ENCODE data around the gene NSMCE1. TPM values are rescaled to one million over a fixed set of nuclear protein-coding genes. Genes with fewer than 3 reads are reported as not detected.

NSMCE1 gene
- total and polyA plus RNA-seq, 2 of the 8 experiments (the other 6 are each of a cell fraction or from before 2014, with no cell fraction given), result 8.1 to 16.6 TPM

GRCh38 chr16:27257271-27257670 is 11.3 kb downstream of the NSMCE1 start:
- no peaks in the 10 kb centered on the region for H3K9me3 ChIP-seq (ENCODE audit: insufficient read depth in 2 of 2, low read depth in 1 of 2, low read length in 1 of 2)
- H3K23me2 ChIP-seq (ENCODE audit: low read depth, low read length), result no peaks in the 10 kb centered on the region
- H4K91ac ChIP-seq (replicated peaks; ENCODE audit: insufficient read length, low read length), result no peak overlapping the region
- no peak overlapping the region for H3K9ac ChIP-seq (replicated peaks in 1 of 4; ENCODE audit: extremely low read depth in 1 of 4, low read depth in 3 of 4, low read length in 3 of 4)
- no peaks in the 10 kb centered on the region for H3K27me3 ChIP-seq (replicated peaks in 1 of 4; ENCODE audit: control insufficient read depth in 3 of 4, extremely low read depth in 1 of 4, insufficient read depth in 3 of 4, low read length in 3 of 4)
- WGBS, 2 experiments (ENCODE audit: extremely low coverage in 1 of 2, insufficient coverage in 1 of 2, insufficient read length in 1 of 2, insufficient replicate concordance in 2 of 2, low coverage in 1 of 2, low lambda C conversion rate in 2 of 2, missing lambda C conversion rate in 1 of 2), result 87% methylated on average over 14 of the region's 14 CpGs; no CpG with 5 or more reads in 1 of the 2 experiments
- no peaks in the 10 kb centered on the region; a peak in 1 of 8 replicates for H3K36me3 ChIP-seq (ENCODE audit: control insufficient read depth in 2 of 4, insufficient read depth in 4 of 4, low read length in 3 of 4)
- peaks cover 0 to 6% (median 3%) of the 10 kb centered on the region in 4 experiments; a peak in 3 of 7 replicates for H3K4me1 ChIP-seq (replicated peaks in 1 of 4; ENCODE audit: control insufficient read depth in 3 of 4, insufficient read depth in 4 of 4, low read length in 3 of 4)
- H2AFZ ChIP-seq (ENCODE audit: low read length), result no peak overlapping the region
- H3K79me1 ChIP-seq (ENCODE audit: low read depth, low read length), result peaks cover 3% of the 10 kb centered on the region; the same call in 1 of the 2 replicates
- no peaks in the 10 kb centered on the region for H3K79me2 ChIP-seq (ENCODE audit: control insufficient read depth in 1 of 2, insufficient read depth in 2 of 2, low read length in 2 of 2)
- no peak overlapping the region for H4K5ac ChIP-seq (ENCODE audit: insufficient read length, low read depth, low read length)
- H4K20me1 ChIP-seq (replicated peaks in 1 of 2; ENCODE audit: control insufficient read depth in 1 of 2, insufficient read depth in 2 of 2, low read length in 2 of 2), result no peaks in the 10 kb centered on the region
- no peak overlapping the region for H3K18ac ChIP-seq (ENCODE audit: extremely low read depth, low read length)
- no peak overlapping the region for H3K14ac ChIP-seq (ENCODE audit: insufficient read length)
- TF ChIP-seq TBP (IDR thresholded peaks at IDR 0.05; ENCODE audit: low read depth, low read length), result no peak
- no peak for TF ChIP-seq RFX5 (IDR thresholded peaks at IDR 0.05; ENCODE audit: borderline replicate concordance, low read depth, low read length)
- TF ChIP-seq CBX8 (IDR thresholded peaks at IDR 0.05; ENCODE audit: borderline replicate concordance, low read depth, low read length), result no peak
- no peak for TF ChIP-seq GABPA (IDR thresholded peaks at IDR 0.05; ENCODE audit: borderline replicate concordance, insufficient read depth, low read length)
- TF ChIP-seq RXRA (IDR thresholded peaks at IDR 0.05; ENCODE audit: insufficient read depth, low read depth, low read length), result no peak
- no peak for TF ChIP-seq CTBP2 (IDR thresholded peaks at IDR 0.05; ENCODE audit: borderline replicate concordance, insufficient read depth, insufficient read length, low read length)
- no peak for TF ChIP-seq TAF1 (IDR thresholded peaks at IDR 0.05; ENCODE audit: low read depth, low read length)
- no peak for TF ChIP-seq SAP30 (IDR thresholded peaks at IDR 0.05; ENCODE audit: insufficient read depth, insufficient replicate concordance, low read length)
- no peak overlapping the region for H3K56ac ChIP-seq (replicated peaks; ENCODE audit: insufficient read length, low read depth, low read length)
- no peak overlapping the region for H2BK120ac ChIP-seq (replicated peaks; ENCODE audit: low read depth, low read length)
- no peak overlapping the region for H2BK15ac ChIP-seq (ENCODE audit: low read length)
- no peak overlapping the region for H2BK12ac ChIP-seq (ENCODE audit: low read depth, low read length)
- H4K8ac ChIP-seq (ENCODE audit: extremely low read depth, insufficient read depth, low read length), result no peak overlapping the region
- no peak overlapping the region for H2BK20ac ChIP-seq (ENCODE audit: low read length)
- ChIA-PET POLR2A (ENCODE audit: partially characterized antibody) (no interaction called here), CTCF (ENCODE audit: partially characterized antibody) (interaction anchor here (0.9 kb wide), 1 partner anchor 106 kb away, joined by 4 read pairs; no protein-coding TSS in a partner anchor)
- no peak overlapping the region for H3K4ac ChIP-seq (replicated peaks; ENCODE audit: insufficient read length, low read depth, low read length)
- no peak overlapping the region for H3K23ac ChIP-seq (ENCODE audit: insufficient read length)
- H3K4me3 ChIP-seq (ENCODE audit: extremely low read depth in 1 of 4, insufficient read depth in 2 of 4, low read depth in 3 of 4, low read length in 4 of 4), result no peak overlapping the region
- no peak overlapping the region for H3K4me2 ChIP-seq (ENCODE audit: insufficient read depth in 1 of 2, low read depth in 2 of 2, low read length in 2 of 2)
- no peak overlapping the region for H2BK5ac ChIP-seq (ENCODE audit: low read depth, low read length)
- DNase-seq (ENCODE audit: low read depth in 1 of 2, low spot score in 2 of 2) (no peak), FAIRE-seq (no peak)
- H3K27ac ChIP-seq (ENCODE audit: low read depth, low read length), result no peak overlapping the region
- no peak overlapping the region for H2AK5ac ChIP-seq (ENCODE audit: low read depth, low read length)

All from H1 (cell line).